HEK293T (cell line): ENCODE results near the gene ATP6V0C.

Source experiments
- CTBP1 ChIP-seq: fragments of 450-650 bp; IDR thresholded peaks from 2 replicates; pipeline ENCODE4 v1.6.1; 2016; ENCODE audit warnings: borderline replicate concordance
- FOXK2 ChIP-seq: fragments of 450-650 bp; IDR thresholded peaks from 2 replicates; pipeline ENCODE4 v1.6.1; 2016; ENCODE audit warnings: mild to moderate bottlenecking
- FOXM1 ChIP-seq: fragments of 450-650 bp; IDR thresholded peaks from 2 replicates; pipeline ENCODE4 v1.6.1; 2017; ENCODE audit warnings: mild to moderate bottlenecking, borderline replicate concordance
- L3MBTL2 ChIP-seq: fragments of 450-650 bp; conservative IDR thresholded peaks from 2 replicates; pipeline ENCODE4 v1.6.1; 2016; ENCODE audit warnings: mild to moderate bottlenecking
- SP1 ChIP-seq: fragments of 450-650 bp; IDR thresholded peaks from 2 replicates; pipeline ENCODE4 v1.6.1; 2017
- ZNF384 ChIP-seq: fragments of 450-650 bp; IDR thresholded peaks from 2 replicates; pipeline ENCODE4 v1.6.1; 2016

DNA sequence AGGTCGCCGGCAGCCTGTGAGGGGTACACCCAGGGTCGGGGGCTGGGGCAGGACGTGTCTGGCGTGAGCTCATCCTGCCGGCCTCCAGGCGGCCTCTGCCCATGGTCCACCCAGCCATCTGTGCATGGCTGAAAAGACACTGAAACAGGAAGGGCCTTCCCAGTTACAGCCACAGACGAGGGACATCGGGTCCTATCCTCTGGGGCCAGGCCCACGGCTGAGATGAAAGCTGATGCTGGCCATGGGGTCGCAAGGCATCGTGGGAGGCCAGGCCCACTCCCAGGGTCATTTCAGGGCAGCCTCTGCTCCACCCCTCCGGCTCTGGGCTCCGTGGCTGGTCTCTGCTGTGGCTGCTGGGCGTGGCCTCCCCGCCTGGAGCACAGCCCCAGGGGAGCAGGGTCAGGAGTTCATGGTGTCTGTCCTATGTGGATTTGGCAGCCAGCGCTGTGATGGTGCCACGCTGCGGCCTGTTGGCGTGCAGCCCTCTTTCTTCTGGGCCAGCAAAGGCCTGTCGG lies 16.6 kb upstream of the ATP6V0C start:
- TF ChIP-seq SP1 = no peak
- no peak for TF ChIP-seq CTBP1
- no peak for TF ChIP-seq FOXK2
- no peak for TF ChIP-seq ZNF384
- no peak for TF ChIP-seq L3MBTL2
- no peak for TF ChIP-seq FOXM1
